Islet precursor cell (in vitro differentiated cells): ENCODE measurements around the gene MAPKAP1.
"Not testable (repeated sequence)": the region's sequence is repeated elsewhere in the genome, so short reads cannot be mapped to it uniquely, and the experiment has no call there.

Experiments used
- DNase-seq: peaks from one replicate; pipeline ENCODE4 v3.0.0-alpha.2; 2018

The MAPKAP1 gene

GRCh38 chr9:125601961-125602360, 105.0 kb downstream of the MAPKAP1 start:
- DNase-seq: no peak

GRCh38 chr9:125600194-125600593, 106.8 kb downstream of the MAPKAP1 start:
- DNase-seq: no peak

DNA sequence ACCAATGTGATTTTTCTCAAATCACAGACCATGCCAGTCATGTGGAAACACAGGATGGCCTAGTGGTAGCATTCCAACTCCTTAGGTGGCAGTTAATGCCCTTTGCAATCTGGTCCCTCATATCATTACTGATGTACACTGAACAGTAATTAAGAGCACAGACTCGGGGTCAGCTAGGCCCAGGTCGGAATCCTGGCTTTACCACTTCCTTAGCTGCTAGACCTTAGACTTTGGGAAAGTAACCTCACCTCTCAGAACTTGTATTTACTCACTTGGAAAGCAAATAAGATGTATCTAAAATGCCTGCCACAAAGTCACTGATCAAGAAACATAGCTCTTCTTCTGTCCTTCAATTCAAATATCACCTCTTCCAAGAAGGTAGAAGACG, 112.8 kb downstream of the MAPKAP1 start:
- DNase-seq: no peak

DNA sequence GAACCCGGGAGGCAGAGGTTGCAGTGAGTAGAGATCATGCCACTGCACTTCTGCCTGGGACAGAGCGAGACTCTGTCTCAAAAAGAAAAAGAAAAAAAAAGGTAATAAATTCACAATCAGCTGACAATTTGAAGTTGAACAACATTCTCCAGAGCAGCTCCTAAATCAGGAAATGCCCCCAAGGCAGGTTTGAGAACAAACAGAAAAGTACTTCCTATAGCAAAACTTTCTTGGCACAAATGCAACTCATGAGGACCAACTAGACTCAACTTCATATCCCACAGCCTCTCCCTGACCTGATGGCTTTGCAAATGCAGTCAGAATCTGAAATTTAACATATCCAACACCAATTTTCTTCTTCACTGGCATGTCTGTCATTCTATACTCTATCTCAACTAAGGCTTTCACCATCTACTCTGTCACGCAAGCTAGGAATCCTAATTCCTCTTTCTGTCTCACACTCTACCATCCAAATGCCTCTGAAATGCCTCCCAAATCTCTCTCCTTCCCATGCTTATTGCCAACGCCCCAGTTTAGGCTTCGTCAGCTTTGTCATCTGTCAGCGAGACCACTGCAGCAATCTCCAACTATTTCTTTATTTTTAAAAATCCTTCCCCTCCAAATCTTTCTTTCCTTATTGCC, 113.3 kb downstream of the MAPKAP1 start:
- DNase-seq: no peak

DNA sequence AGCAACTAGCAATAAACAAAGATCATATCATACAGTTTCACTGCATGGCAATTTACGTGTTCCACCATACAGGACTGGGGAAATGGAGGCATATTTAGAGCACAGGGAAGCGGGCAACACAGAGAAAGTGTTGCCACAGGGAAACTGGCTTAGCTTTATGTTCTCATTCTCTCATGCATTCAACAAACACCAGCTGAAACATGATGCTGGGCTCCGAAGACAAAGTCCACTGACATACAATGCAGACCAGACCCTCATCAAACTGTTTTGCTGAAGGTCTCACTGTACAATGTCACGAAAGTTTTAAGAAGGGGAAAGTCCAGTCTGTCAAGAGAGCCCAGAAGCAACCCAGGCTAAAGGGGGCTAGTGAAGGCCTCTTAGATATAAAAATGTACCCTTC, 115.1 kb downstream of the MAPKAP1 start:
- no peak for DNase-seq

DNA sequence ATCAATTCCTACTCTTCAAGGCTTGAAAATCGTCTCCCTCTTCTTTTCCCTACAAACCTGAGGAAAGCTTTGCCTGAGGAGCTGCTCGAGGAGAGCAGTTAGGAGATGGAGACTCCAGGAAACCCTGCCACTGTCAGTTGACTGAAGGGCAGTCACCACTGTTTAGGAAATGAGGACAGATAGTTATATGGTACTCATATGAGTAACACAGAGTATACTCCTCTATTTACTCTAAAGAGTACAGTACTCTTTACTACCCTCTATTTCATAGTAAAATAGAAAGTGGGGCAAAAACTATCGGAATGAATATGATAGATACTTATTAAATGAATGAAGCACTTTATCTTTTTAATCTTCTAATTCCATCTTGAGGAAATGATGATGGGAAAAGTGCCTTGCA, 115.8 kb downstream of the MAPKAP1 start:
- no peak for DNase-seq

DNA sequence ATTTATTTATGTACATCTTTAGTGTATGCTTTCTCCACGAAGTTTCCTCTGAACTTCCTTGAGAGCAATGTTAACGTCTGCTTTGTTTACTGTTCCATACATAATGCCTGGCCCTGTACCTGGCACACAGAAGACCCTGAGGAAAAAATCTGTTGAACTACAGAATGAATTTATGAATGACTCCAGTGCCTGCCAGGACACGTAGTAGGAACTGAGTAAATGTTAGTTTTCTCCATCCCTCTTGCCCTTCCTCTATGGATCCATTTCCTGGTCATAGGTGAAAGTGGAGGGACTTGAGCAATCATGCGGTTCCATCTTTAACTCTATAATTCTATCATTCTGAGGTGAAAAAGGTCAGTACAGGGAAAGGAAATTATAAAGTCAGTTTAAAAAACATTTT, 117.7 kb downstream of the MAPKAP1 start:
- DNase-seq: no peak

- no peak for DNase-seq
These were observed 119.1 kb downstream of the MAPKAP1 start for GRCh38 chr9:125587819-125588460.

GRCh38 chr9:125586172-125586511, 120.9 kb downstream of the MAPKAP1 start:
- DNase-seq: no peak

DNA sequence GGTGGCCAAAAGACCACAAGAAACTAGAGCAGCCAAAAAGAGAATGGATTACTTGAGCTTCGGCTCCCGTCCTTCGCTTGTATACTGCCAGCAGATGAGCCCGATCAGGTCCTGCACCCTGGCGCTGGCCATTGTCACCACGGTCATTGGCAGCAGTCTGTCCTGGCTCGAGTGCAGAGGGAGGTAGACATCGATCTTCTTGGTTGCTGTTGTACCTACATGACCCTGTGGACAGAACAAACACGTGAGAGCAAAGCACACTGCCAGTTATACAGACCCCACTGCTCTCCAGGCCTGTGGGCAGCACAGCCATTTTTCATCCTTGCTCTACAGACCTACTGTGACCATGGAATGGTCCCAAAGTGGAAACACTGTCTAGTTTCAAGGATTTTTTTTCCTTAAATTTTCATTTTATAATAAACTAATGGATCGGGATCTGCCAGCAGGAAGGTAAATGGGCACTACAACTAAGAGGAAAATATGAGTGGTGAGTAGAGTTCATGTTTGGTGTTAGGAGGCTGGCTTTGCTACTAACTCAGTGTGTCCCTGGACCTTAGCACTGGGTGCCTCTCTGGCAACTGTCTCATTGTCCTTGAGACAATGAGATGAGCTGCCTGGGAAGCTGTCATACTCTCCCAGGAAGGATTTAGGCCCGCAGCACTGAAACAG, 121.4 kb downstream of the MAPKAP1 start:
- DNase-seq: no peak

DNA sequence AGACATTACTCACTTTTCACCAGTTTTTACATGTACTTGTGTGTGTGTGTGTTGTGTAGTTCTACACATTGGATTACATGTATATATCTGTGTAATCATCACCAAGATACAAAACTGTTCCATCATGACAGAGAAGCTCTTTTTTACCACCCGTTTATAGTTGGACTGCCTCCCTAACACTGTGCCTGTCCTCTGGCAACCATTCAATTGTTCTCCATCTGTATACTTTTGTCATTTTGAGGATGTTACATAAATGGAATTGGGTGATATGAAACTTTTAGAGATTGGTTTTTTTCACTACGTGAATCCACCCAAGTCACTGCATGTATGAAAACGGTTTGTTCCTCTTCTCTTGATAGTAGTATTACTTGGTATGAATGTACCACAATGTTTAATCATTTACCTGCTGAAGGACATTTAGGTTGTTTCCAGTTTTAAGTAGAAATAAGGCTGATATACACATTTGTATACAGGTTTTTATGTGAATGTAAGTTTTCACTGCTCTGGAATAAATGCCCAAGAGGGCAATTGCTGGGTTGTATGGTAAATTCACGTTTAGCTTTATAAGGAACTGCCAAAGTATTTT, 126.2 kb downstream of the MAPKAP1 start:
- no peak for DNase-seq

- DNase-seq: no peak
These were observed 127.7 kb downstream of the MAPKAP1 start for GRCh38 chr9:125579030-125579932.

- DNase-seq: no peak
These were observed 132.7 kb downstream of the MAPKAP1 start for GRCh38 chr9:125574126-125574877.

DNA sequence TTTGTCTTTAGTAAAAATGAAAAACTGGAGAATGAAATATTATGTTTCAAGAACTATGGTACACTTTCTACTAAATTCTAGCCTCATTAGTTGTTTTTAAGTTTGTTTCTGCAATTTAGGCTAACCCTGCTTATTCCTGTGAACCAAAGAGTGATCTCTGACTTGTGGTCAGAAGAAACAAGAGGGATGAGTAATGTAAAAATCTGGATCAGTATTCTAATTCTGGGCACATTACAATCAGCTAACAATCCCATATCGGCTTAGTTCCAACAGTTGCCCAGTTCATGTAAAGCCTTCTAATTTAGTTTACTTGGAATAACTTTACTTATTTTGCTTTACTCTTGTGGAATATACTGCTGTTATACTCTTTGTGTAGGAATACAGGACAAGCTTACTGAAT, 134.5 kb downstream of the MAPKAP1 start:
- DNase-seq: not testable (repeated sequence)

DNA sequence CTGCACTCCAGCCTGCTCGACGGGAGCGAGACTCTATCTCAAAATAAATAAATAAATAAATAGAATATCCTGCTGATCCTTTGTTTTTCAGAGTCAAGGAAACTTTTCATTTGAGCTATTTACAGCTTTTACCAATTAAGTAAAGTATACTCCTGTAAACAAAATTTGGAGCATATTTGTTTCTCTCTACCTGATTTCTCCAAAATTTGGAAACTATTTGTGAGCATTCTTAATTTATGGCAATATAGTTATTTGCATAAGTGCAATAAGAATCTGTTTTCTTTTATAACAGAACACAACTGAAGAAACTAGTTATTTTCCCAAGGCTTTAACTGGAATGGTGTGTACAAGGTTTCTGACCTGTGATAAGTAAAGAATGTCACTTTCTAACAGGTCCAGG, 135.2 kb downstream of the MAPKAP1 start:
- not testable (repeated sequence) for DNase-seq

DNA sequence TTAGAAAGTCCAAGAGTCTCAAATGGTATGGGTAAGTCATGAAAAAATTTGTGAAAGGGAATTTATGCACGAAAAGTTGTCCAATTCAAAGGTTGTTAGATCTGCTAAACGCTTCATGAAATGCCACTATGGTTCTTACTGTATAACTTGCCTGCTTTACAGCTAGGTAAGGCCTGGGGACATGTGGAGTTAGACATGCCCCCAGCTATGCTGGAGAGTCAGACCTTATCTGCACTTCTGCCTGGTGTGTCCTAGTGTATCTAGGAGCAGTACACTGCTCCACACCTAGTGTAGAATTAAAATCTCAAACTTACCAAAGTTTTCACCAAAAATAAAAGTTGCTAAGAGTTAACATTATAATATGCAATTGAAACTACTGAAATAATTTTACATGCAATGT, 136.8 kb downstream of the MAPKAP1 start:
- DNase-seq: no peak

DNA sequence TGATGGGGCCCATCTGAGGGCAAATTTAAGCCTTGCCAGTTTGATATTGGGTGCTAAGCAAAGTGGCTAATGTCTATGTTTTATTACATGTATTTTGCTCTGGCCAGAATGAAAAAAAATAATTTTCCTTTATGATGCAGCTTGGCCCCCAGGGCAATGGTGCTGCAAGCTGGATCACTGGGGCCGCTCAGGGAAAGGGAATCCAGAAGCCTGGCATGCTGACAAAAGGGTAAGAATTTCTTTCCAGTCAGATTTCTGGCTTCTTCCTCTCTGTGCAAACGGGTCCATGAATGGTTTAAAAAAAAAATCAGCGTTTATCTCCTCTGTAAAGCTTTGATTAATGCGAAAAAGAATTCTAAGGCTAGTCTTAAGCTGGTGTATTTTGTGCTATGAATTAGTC, 138.4 kb downstream of the MAPKAP1 start:
- DNase-seq: no peak

- not testable (repeated sequence) for DNase-seq
These were observed 141.0 kb downstream of the MAPKAP1 start for GRCh38 chr9:125566051-125566450.

DNA sequence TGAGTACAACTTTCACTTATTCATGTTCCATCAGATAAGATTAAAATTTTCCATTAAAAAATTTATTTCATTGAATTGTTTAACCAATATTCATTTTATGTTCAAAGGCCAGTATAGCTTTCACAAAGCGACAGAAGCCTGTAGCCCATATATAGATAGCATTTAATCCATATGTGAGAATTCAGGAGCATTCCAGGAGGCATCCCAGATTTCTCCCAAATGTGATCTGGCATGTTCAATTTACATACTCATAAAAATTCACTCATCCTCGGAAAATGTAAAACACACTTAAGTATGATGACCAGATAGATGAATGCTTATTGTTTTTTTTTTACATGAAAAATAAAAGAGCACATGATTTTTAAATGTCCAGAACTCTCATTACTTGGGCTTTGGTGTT, 141.9 kb downstream of the MAPKAP1 start:
- no peak for DNase-seq

DNA sequence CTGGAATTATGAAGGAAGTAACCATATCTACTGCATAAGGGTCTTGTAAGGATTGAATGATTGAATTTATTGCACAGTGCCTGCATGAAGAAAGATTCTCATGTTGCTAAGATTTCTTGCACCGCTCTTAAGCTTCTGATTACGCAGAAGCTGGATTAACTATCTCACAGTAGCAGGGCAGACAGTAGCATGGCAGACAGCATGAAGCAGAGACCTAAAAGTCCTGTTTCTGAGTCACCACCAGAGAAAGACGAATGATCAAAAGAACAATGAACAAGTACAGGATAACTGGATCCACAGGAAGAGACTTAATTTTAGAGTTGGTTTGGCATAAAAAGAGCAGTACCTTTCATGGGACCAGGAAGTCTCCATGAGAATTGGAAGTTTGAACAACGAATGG, 142.4 kb downstream of the MAPKAP1 start:
- no peak for DNase-seq

DNA sequence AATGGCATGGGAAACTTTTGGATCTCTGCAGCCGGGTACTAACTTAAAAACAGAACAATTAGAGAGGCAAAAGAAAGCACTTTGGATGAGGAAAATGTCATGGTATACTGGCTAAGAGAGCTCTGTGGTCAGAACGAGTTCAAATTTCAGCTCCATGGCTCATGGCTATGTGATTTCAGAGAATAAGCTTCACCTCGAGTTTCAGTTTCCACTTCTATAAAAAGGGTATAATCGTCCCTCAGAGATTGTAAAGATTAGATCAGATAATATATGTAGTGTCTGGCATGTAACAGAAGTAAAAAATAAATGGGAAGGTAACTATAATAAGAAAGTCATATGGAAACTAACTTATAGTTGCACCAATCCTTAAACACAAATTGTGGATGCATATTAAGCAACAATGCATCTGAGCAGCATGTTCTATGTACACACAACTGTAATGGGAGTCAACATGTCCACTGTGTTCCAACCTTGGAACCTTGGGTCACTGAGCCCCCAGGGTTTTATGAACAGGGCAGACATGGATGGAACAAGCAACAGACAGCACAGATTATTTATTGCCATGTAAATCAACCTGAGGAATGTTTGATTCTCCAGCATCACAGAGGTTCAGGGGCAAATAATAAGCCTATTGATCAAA, 145.4 kb downstream of the MAPKAP1 start:
- no peak for DNase-seq

DNA sequence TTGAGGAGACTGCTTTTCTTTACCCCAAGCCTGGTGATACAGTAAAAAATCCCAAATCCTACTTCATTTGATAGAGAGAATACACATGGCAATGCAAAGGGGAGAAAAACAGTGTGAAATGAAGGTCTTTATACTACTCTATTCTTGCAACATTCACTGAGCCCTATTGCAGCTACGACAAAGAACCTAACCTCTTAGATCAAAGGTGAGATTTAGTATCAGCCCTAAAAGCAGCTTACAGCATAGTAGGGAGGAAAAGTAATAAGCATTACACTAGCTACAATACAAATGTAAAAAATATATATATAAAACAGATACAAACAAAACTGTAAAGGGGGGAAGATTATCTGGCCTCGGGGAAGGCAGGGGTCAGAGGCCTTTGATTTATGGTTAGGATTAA, 147.1 kb downstream of the MAPKAP1 start:
- DNase-seq: no peak
